IPS DF 19.7 (cell line): ENCODE measurements around the gene MAPK6.
"Not testable (repeated sequence)": the region's sequence is repeated elsewhere in the genome, so short reads cannot be mapped to it uniquely, and the experiment has no call there.

Source experiments
- DNase-seq: peaks from one replicate; pipeline ENCODE4 v3.0.0-alpha.2; 2013; ENCODE audit warnings: low read depth, low spot score

Gene MAPK6

GRCh38 chr15:52018693-52019393 is at the start of gene MAPK6:
TSS of gene MAPK6 (plus strand) at chr15:52019219. CDS start at chr15:52046461, 27,242 bp downstream.
- no peak for DNase-seq

GRCh38 chr15:51969728-51970127 is 49.3 kb upstream of the MAPK6 start:
- DNase-seq: no peak

GRCh38 chr15:51970132-51970817 is 48.7 kb upstream of the MAPK6 start:
- no peak for DNase-seq

DNA sequence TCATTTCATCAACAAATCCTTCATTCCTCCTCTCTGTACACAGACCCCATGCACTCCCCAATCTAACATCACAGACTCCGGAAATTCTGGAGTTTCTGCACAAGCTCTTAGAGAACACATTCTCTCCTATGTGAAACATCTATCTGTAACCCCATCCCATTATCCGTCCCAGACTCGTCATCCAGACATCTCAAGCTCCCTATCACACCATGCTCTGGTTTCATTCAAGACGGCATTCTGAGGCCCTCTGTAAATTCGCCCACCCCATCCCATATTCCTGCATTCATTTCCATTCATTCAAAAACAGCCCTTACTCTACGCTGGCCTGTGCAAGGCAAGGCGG is 48.0 kb upstream of the MAPK6 start:
- DNase-seq: no peak

- peak; percentile 98 for DNase-seq
Observed at GRCh38 chr15:51971375-51972133, 47.5 kb upstream of the MAPK6 start, which contains the start of gene LEO1. TSS of gene LEO1 (minus strand) at chr15:51971778. CDS start at chr15:51971745, 33 bp downstream.

DNA sequence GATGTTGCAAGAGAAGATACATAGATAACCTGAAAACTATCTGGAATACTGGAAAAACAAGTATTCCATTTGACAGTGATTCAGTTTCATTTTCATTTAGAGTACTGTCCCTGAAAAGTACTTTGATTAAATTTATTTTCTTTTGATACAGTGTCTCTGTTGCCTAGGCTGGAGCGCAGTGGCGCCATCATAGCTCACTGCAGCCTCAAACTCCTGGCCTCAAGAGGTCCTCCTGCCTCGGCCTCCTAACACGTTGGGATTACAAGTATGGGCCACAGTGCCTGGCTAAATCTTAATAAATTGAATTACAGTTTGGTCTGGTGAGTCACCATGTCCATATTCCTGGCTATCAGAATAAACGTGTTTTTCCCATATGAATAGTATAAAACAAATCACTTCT is 45.8 kb upstream of the MAPK6 start:
- no peak for DNase-seq

DNA sequence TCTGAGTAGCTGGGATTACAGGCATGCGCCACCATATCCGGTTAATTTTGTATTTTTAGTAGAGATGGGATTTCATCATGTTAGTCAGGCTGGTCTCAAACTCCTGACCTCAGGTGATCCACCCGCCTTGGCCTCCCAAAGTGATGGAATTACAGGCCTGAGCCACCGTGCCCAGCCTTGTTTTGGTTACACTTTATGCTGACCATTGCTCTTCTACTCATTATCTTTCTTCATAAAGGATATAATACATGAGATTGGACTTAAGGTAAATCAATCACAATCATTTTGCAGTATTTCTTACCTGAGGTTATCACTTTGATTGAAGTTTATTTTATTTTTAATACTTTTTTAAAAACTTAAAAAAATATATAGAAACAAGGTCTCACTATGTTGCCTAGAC is 45.2 kb upstream of the MAPK6 start:
- no peak for DNase-seq

DNA sequence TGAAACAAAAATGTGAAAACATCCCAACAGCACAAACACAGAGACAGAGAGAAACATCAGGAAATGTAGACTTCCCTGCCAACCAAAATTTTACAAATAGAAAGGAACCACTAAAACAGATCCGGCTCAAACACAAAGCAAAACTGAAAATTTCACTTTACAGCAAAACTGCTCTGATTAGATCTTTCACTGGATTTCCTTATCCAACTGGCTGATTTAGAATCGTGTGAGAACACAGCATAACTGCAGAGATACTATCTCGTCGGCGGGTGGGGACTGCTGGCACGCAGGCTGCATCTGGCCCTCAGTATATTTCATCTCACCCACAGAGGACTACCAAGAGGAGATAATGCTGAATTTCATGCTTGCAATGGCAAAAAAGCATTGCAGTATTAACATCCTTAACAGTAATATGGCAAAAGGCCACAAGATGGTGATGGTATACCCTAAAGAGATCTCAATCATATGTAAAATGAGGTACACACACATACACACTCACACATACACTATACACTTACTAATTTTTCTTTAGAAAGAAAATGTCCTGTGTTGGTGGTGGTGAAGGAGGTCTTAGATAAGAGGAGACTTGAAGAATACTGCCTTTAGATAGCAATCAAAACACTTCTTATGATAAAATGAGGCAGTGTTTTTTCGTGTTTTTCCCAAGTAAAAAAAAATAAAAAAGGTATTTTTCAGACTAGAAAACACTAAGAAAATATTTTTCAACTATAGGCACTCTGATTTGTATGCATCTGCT is 36.8 kb upstream of the MAPK6 start:
- DNase-seq: no peak

- DNase-seq: no peak
Observed at GRCh38 chr15:51982770-51983103, 36.3 kb upstream of the MAPK6 start.

GRCh38 chr15:51991141-51991540 is 27.9 kb upstream of the MAPK6 start:
- DNase-seq: no peak

- DNase-seq: no peak
Observed at GRCh38 chr15:51992953-51993352, 26.1 kb upstream of the MAPK6 start.

- no peak for DNase-seq
Observed at GRCh38 chr15:52002351-52002750, 16.7 kb upstream of the MAPK6 start.

DNA sequence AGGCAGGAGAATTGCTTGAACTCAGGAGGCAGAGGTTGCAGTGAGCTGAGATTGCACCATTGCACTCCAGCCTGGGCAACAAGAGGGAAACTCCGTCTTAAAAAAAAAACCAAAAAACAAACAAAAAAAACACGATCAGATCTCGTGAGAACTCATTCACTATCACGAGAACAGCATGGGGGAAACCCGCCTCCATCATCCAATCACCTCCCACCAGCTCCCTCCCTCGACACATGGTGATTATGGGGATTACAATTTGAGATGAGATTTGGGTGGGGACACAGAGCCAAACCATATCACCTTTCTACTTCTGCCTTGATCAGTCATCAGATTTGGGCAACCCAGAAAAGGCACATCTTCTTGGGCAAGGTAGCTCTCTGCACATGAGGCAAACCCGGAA is 15.9 kb upstream of the MAPK6 start:
- not testable (repeated sequence) for DNase-seq

DNA sequence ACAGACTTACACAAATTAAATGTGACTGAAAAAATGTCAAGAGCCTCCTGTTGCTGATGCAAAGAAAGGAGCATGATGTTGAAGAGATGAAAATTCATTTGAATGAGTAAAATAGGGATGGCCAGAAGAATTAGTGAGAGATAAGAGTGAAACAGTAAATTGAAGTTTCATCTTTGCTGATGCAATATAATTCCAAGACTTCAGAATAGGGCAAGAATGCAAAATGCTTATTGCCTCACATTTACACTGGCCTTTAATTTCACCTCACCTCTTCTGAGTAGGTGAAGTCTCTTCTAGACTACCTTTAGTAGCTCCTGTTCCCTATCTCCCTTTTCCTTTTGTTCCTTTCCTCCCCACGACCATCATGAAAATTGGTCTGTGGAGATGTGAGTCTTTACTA is 15.3 kb upstream of the MAPK6 start:
- DNase-seq: no peak

- DNase-seq: no peak
Observed at GRCh38 chr15:52004806-52005205, 14.2 kb upstream of the MAPK6 start.

- no peak for DNase-seq
Observed at GRCh38 chr15:52005748-52006701, 13.0 kb upstream of the MAPK6 start.

GRCh38 chr15:52006702-52007340 is 12.2 kb upstream of the MAPK6 start:
- DNase-seq: no peak

- no peak for DNase-seq
Observed at GRCh38 chr15:52008359-52008697, 10.7 kb upstream of the MAPK6 start.

GRCh38 chr15:52008698-52009434 is 10.2 kb upstream of the MAPK6 start:
- no peak for DNase-seq
